ENCODE measurements around the gene TTC28. TPM values are rescaled to one million over a fixed set of nuclear protein-coding genes. Genes with fewer than 3 reads are reported as not detected.

TTC28 gene
- total RNA-seq, 1 donor from 2014 or later = 3.2 TPM

- DNase-seq (ENCODE audit: low read depth) = no peak
These were observed 743.7 kb downstream of the TTC28 start for GRCh38 chr22:27935897-27936296.

DNA sequence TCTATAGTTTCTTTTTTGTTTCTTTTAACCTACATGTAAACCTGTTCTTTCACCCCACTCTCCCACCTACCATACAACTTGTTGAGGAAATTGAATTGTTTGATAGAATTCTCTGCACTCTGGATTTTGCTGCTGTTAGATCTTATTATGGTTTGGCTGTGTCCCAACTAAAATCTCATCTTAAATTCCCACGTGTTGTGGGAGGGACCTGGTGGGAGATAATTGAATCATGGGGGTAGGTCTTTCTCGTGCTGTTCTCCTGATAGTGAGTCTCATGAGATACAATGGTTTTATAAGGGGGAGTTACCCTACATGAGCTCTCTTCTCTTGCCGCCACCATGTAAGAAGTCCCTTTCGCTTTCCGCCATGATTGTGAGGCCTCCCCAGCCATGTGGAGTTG lies 745.6 kb downstream of the TTC28 start:
- DNase-seq (ENCODE audit: low read depth) = no peak

- no peak for DNase-seq (ENCODE audit: low read depth)
These were observed 746.3 kb downstream of the TTC28 start for GRCh38 chr22:27933186-27933983.

DNA sequence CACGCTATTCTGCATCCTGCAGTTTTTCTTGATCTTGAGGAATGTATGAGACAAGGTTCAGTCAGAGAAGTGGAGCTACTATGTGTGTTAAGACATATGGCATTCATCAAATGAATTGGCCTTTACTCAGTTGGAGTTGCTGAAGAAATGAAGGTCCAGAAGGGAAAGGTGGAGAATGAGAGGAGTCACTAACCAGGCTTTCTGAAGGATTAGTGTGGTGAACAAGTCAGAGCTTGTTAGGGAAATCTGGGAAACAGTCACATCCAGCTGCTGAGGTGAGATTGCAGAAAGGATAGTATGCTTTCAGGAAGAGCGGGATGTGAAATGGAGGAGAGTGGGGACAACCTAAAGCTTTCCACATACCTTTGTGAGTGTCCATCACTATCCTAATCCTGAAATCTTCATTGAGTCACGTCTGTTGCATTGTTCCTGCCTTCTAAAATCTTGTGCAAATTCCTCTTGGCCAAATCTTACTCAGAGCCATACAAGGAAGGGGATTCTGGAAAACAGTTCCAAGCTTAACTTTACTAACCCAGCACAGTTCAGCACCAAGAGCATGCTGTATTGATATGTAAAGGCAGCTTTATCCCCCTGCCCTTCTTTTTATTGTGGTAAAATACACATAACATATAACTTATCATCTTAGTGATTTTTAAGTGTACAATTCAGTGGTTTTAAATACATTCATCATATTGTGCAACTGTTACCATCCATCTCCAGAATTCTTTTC lies 749.1 kb downstream of the TTC28 start:
- DNase-seq (ENCODE audit: low read depth) = no peak

Small RNA genes within 50 kb of the gene (microRNA-seq; reads per million reads assigned to microRNA genes)
- gene MIR5739 = not detected

Other genes starting within 250 kb of the TTC28 start
- 6.6 and 10.9 TPM in 2 replicates for gene CHEK2, start 62.0 kb upstream of the TTC28 start, total RNA-seq
- 15.6 and 20.8 TPM in 2 replicates for gene HSCB, start 62.2 kb upstream of the TTC28 start, total RNA-seq
- gene CCDC117, start 92.9 kb upstream of the TTC28 start, total RNA-seq = 35.1 and 37.1 TPM in 2 replicates
- 166 and 224 TPM in 2 replicates for gene XBP1, start 120.7 kb upstream of the TTC28 start, total RNA-seq
- gene ZNRF3, start 203.7 kb upstream of the TTC28 start, total RNA-seq = 12.3 and 13.9 TPM in 2 replicates